PFSK-1 (cell line): ENCODE results near the gene SLC35F1.

ENCODE experiments used
- FOXP2 ChIP-seq: optimal IDR thresholded peaks from 2 replicates; pipeline ENCODE3; 2011; ENCODE audit warnings: borderline replicate concordance, control low read depth, inconsistent platforms; ENCODE audit not compliant: insufficient read depth; ENCODE audit errors: extremely low read length, extremely low read depth
- POLR2AphosphoS5 ChIP-seq: IDR thresholded peaks from 2 replicates; pipeline ENCODE4 v1.6.1; 2012; ENCODE audit warnings: low read depth, mild to moderate bottlenecking, control low read depth, low read length, moderate library complexity
- SIN3A ChIP-seq: IDR thresholded peaks from 2 replicates; pipeline ENCODE4 v1.6.1; 2012; ENCODE audit warnings: mild to moderate bottlenecking, low read length, moderate library complexity, borderline replicate concordance; ENCODE audit not compliant: insufficient read depth
- TAF1 ChIP-seq: IDR thresholded peaks from 2 replicates; pipeline ENCODE4 v1.6.1; 2012; ENCODE audit warnings: low read length, control low read depth, borderline replicate concordance; ENCODE audit not compliant: insufficient read depth
- TF ChIP-seq, protein P1 (sequence below), 2 experiments: IDR thresholded peaks; 2 replicates each; pipeline versions ENCODE4 v1.6.1 to v1.8.0; 2011 to 2012; ENCODE audit warnings: low read depth in 2 of 2, low read length in 2 of 2, control low read depth in 1 of 2, inconsistent platforms in 1 of 2, mild to moderate bottlenecking in 1 of 2, moderate library complexity in 1 of 2; ENCODE audit not compliant: insufficient read depth in 1 of 2

SLC35F1 gene

GRCh38 chr6:118240878-118241528 lies 333.9 kb downstream of the SLC35F1 start:
- TF ChIP-seq SIN3A, result no peak
- TF ChIP-seq, protein P1, sequence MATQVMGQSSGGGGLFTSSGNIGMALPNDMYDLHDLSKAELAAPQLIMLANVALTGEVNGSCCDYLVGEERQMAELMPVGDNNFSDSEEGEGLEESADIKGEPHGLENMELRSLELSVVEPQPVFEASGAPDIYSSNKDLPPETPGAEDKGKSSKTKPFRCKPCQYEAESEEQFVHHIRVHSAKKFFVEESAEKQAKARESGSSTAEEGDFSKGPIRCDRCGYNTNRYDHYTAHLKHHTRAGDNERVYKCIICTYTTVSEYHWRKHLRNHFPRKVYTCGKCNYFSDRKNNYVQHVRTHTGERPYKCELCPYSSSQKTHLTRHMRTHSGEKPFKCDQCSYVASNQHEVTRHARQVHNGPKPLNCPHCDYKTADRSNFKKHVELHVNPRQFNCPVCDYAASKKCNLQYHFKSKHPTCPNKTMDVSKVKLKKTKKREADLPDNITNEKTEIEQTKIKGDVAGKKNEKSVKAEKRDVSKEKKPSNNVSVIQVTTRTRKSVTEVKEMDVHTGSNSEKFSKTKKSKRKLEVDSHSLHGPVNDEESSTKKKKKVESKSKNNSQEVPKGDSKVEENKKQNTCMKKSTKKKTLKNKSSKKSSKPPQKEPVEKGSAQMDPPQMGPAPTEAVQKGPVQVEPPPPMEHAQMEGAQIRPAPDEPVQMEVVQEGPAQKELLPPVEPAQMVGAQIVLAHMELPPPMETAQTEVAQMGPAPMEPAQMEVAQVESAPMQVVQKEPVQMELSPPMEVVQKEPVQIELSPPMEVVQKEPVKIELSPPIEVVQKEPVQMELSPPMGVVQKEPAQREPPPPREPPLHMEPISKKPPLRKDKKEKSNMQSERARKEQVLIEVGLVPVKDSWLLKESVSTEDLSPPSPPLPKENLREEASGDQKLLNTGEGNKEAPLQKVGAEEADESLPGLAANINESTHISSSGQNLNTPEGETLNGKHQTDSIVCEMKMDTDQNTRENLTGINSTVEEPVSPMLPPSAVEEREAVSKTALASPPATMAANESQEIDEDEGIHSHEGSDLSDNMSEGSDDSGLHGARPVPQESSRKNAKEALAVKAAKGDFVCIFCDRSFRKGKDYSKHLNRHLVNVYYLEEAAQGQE (IDR thresholded peaks at IDR 0.05; ENCODE audit: insufficient read depth in 1 of 2, low read depth in 2 of 2, low read length in 2 of 2), result no peak
- TF ChIP-seq POLR2AphosphoS5, result no peak
- no peak for TF ChIP-seq FOXP2
- TF ChIP-seq TAF1, result no peak

GRCh38 chr6:118246406-118246805 lies 339.3 kb downstream of the SLC35F1 start:
- TF ChIP-seq TAF1 (no peak), FOXP2 (no peak), SIN3A (no peak), POLR2AphosphoS5 (no peak)
- TF ChIP-seq, protein P1 (IDR thresholded peaks at IDR 0.05; ENCODE audit: insufficient read depth in 1 of 2, low read depth in 2 of 2, low read length in 2 of 2), result no peak

GRCh38 chr6:118248171-118248570 lies 341.1 kb downstream of the SLC35F1 start:
- no peak for TF ChIP-seq FOXP2
- no peak for TF ChIP-seq POLR2AphosphoS5
- TF ChIP-seq, protein P1 (IDR thresholded peaks at IDR 0.05; ENCODE audit: insufficient read depth in 1 of 2, low read depth in 2 of 2, low read length in 2 of 2), result no peak
- no peak for TF ChIP-seq TAF1
- no peak for TF ChIP-seq SIN3A

GRCh38 chr6:118249680-118250079 lies 342.6 kb downstream of the SLC35F1 start:
- TF ChIP-seq TAF1 (no peak), FOXP2 (no peak), SIN3A (no peak), POLR2AphosphoS5 (no peak)

DNA sequence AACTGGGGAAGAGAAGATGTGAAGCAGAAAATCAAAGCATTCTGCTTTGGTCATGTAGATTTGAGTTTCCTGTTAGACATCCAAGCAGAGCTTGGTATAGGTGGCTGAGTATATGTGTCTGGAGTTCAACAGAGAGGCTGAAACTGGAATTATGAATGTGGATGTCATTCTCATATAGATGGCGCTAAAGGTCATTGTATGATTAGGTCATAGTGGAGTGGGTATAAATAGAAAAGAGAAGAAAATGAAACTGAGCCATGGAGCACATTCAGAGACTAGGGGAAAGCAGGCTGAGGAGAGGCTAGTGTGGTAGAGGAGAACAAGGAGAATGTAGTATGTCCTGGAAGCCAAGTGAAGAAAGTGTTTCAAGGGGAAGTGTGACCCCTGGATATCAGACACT lies 345.4 kb downstream of the SLC35F1 start:
- TF ChIP-seq TAF1 (no peak), POLR2AphosphoS5 (no peak), SIN3A (no peak), FOXP2 (no peak)
- TF ChIP-seq, protein P1 (IDR thresholded peaks at IDR 0.05; ENCODE audit: insufficient read depth in 1 of 2, low read depth in 2 of 2, low read length in 2 of 2), result no peak
